ENCODE results near the gene ATXN2. TPM values are rescaled to one million over a fixed set of nuclear protein-coding genes. Genes with fewer than 3 reads are reported as not detected.
A peak's percentile ranks its signal among the peaks of the same experiment; 100 is the strongest.

Gene ATXN2
- total RNA-seq, 1 experiment from 2014 or later: 78.5 TPM

GRCh38 chr12:111643427-111643826 lies 44.3 kb upstream of the ATXN2 start:
- POLR2A ChIA-PET: no interaction called here

GRCh38 chr12:111642681-111643426 lies 43.7 kb upstream of the ATXN2 start:
- H3K27me3 Mint-ChIP-seq (ENCODE audit: insufficient read depth, unreplicated experiment): no peaks in the 10 kb centered on the region
- no peak for TF ChIP-seq CTCF (IDR thresholded peaks at IDR 0.05; ENCODE audit: insufficient read depth in 1 of 2, low read depth in 1 of 2, low read length in 1 of 2, severe bottlenecking in 1 of 2, unreplicated experiment in 1 of 2)
- H3K4me1 Mint-ChIP-seq (ENCODE audit: low read depth, unreplicated experiment): no peaks in the 10 kb centered on the region
- H3K27me3 ChIP-seq (replicated peaks; ENCODE audit: control insufficient read depth, insufficient read depth, low read length): no peaks in the 10 kb centered on the region
- peaks cover 5% of the 10 kb centered on the region for H3K36me3 ChIP-seq (ENCODE audit: control insufficient read depth, insufficient read depth, low read length)
- TSS peak; percentile 35 for BruUV-seq (replicated peaks)
- POLR2A ChIA-PET: no interaction called here
- H3K4me3 ChIP-seq (ENCODE audit: low read depth, low read length): no peak overlapping the region
- CTCF ChIA-PET: no interaction called here
- peaks cover 10% of the 10 kb centered on the region; the same call in 1 of the 2 replicates for H3K4me1 ChIP-seq
- no peak overlapping the region for H3K4me3 Mint-ChIP-seq (ENCODE audit: unreplicated experiment)
- no peak for DNase-seq
- no peaks in the 10 kb centered on the region for H3K9me3 Mint-ChIP-seq (ENCODE audit: unreplicated experiment)
- H3K9me3 ChIP-seq: no peaks in the 10 kb centered on the region
- intact Hi-C loops (cut with micrococcal nuclease; ENCODE audit: unreplicated experiment): no loop called here
- H3K27ac Mint-ChIP-seq (ENCODE audit: unreplicated experiment): peak overlapping the region; percentile 21
- peaks cover 66% of the 10 kb centered on the region for H3K36me3 Mint-ChIP-seq (ENCODE audit: insufficient read depth, unreplicated experiment)

More at GRCh38 chr12:111643427-111643826, 44.3 kb upstream of the ATXN2 start:
- no peaks in the 10 kb centered on the region for H3K9me3 ChIP-seq
- intact Hi-C loops (cut with micrococcal nuclease; ENCODE audit: unreplicated experiment): no loop called here
- BruUV-seq (replicated peaks): no TSS peak
- Mint-ChIP-seq H3K9me3 (ENCODE audit: unreplicated experiment) (no peaks in the 10 kb centered on the region), H3K4me1 (ENCODE audit: low read depth, unreplicated experiment) (no peaks in the 10 kb centered on the region), H3K27ac (ENCODE audit: unreplicated experiment) (peak overlapping the region; percentile 32), H3K4me3 (ENCODE audit: unreplicated experiment) (no peak overlapping the region), H3K36me3 (ENCODE audit: insufficient read depth, unreplicated experiment) (peaks cover 72% of the 10 kb centered on the region), H3K27me3 (ENCODE audit: insufficient read depth, unreplicated experiment) (no peaks in the 10 kb centered on the region)
- peaks cover 10% of the 10 kb centered on the region; the same call in 1 of the 2 replicates for H3K4me1 ChIP-seq
- no peak overlapping the region for H3K4me3 ChIP-seq (ENCODE audit: low read depth, low read length)
- no peaks in the 10 kb centered on the region for H3K27me3 ChIP-seq (replicated peaks; ENCODE audit: control insufficient read depth, insufficient read depth, low read length)
- H3K36me3 ChIP-seq (ENCODE audit: control insufficient read depth, insufficient read depth, low read length): peaks cover 5% of the 10 kb centered on the region
- CTCF ChIA-PET: interaction anchor here (0.5 kb wide), 1 partner anchor 12 kb away, joined by 5 read pairs; no protein-coding TSS in a partner anchor
- no peak for DNase-seq
- TF ChIP-seq CTCF (IDR thresholded peaks at IDR 0.05; ENCODE audit: insufficient read depth in 1 of 2, low read depth in 1 of 2, low read length in 1 of 2, severe bottlenecking in 1 of 2, unreplicated experiment in 1 of 2): no peak

GRCh38 chr12:111640506-111640905 lies 41.4 kb upstream of the ATXN2 start:
- POLR2A ChIA-PET: no interaction called here
- no peaks in the 10 kb centered on the region for H3K27me3 Mint-ChIP-seq (ENCODE audit: insufficient read depth, unreplicated experiment)

More at GRCh38 chr12:111640506-111640905, 41.4 kb upstream of the ATXN2 start:
- Mint-ChIP-seq H3K36me3 (ENCODE audit: insufficient read depth, unreplicated experiment) (peaks cover 46% of the 10 kb centered on the region), H3K4me3 (ENCODE audit: unreplicated experiment) (no peak overlapping the region), H3K9me3 (ENCODE audit: unreplicated experiment) (no peaks in the 10 kb centered on the region), H3K4me1 (ENCODE audit: low read depth, unreplicated experiment) (peaks cover 4% of the 10 kb centered on the region), H3K27ac (ENCODE audit: unreplicated experiment) (no peak overlapping the region)
- Histone ChIP-seq H3K36me3 (ENCODE audit: control insufficient read depth, insufficient read depth, low read length) (peaks cover 2% of the 10 kb centered on the region; the same call in 1 of the 2 replicates), H3K4me1 (peaks cover 14% of the 10 kb centered on the region; the same call in 1 of the 2 replicates), H3K9me3 (no peaks in the 10 kb centered on the region), H3K4me3 (ENCODE audit: low read depth, low read length) (no peak overlapping the region), H3K27me3 (replicated peaks; ENCODE audit: control insufficient read depth, insufficient read depth, low read length) (no peaks in the 10 kb centered on the region)
- intact Hi-C loops (cut with micrococcal nuclease; ENCODE audit: unreplicated experiment): no loop called here
- no peak for DNase-seq
- no peak for TF ChIP-seq CTCF (IDR thresholded peaks at IDR 0.05; ENCODE audit: insufficient read depth in 1 of 2, low read depth in 1 of 2, low read length in 1 of 2, severe bottlenecking in 1 of 2, unreplicated experiment in 1 of 2)
- CTCF ChIA-PET: interaction anchor here (0.6 kb wide), 1 partner anchor 134 kb away, joined by 3 read pairs; no protein-coding TSS in a partner anchor
- no TSS peak for BruUV-seq (replicated peaks)
